Activated T-helper 17 cell treated with anti-CD3 and anti-CD28 coated beads, Interleukin-2, amount 50 U/mL, for 72 hours (primary cell): ENCODE data around the gene PPP2R5B. TPM values are rescaled to one million over a fixed set of nuclear protein-coding genes. Genes with fewer than 3 reads are reported as not detected.
A peak's percentile ranks its signal among the peaks of the same experiment; 100 is the strongest.

ENCODE experiments used
- ATAC-seq: fragments of 150-1000 bp; cut with Tn5 transposase; replicated peaks from 2 replicates; pipeline ENCODE4 v1.10.0; 2021; ENCODE audit warnings: mild to moderate bottlenecking, moderate library complexity
- H3K27ac Mint-ChIP-seq: one replicate; pipeline ENCODE4 v1.8.0; 2022; ENCODE audit warnings: mixed read lengths
- H3K27me3 Mint-ChIP-seq: one replicate; pipeline ENCODE4 v1.8.0; 2022; ENCODE audit warnings: mixed read lengths
- H3K36me3 Mint-ChIP-seq: one replicate; pipeline ENCODE4 v1.8.0; 2022; ENCODE audit warnings: low read depth, mild to moderate bottlenecking, mixed read lengths
- H3K4me1 Mint-ChIP-seq: one replicate; pipeline ENCODE4 v1.8.0; 2022; ENCODE audit warnings: mixed read lengths
- H3K4me3 Mint-ChIP-seq: one replicate; pipeline ENCODE4 v1.8.0; 2022; ENCODE audit warnings: mild to moderate bottlenecking, mixed read lengths
- H3K9me3 Mint-ChIP-seq: one replicate; pipeline ENCODE4 v1.8.0; 2022; ENCODE audit warnings: mixed read lengths
- total RNA-seq, 2 donors: library from RNA; stranded (reverse); gene quantifications; one replicate each; pipeline ENCODE4 v1.2.3, GENCODE V29; 2022

Gene PPP2R5B
- total RNA-seq, 2 donors from 2014 or later = 14.6 to 43.0 TPM

- no peaks in the 10 kb centered on the region for H3K27me3 Mint-ChIP-seq
- H3K36me3 Mint-ChIP-seq = no peaks in the 10 kb centered on the region
- no peaks in the 10 kb centered on the region for H3K9me3 Mint-ChIP-seq
- H3K27ac Mint-ChIP-seq = peak overlapping the region; percentile 58
- no peak for ATAC-seq
- H3K4me1 Mint-ChIP-seq = peaks cover 30% of the 10 kb centered on the region
- H3K4me3 Mint-ChIP-seq = no peak overlapping the region
Measured at GRCh38 chr11:64884019-64884418, 40.5 kb upstream of the PPP2R5B start.

- no peaks in the 10 kb centered on the region for H3K36me3 Mint-ChIP-seq
- H3K4me3 Mint-ChIP-seq = peak overlapping the region; percentile 65
- no peaks in the 10 kb centered on the region for H3K9me3 Mint-ChIP-seq
- peak; percentile 90 for ATAC-seq
- H3K4me1 Mint-ChIP-seq = peaks cover 22% of the 10 kb centered on the region
- H3K27ac Mint-ChIP-seq = peak overlapping the region; percentile 76
- no peaks in the 10 kb centered on the region for H3K27me3 Mint-ChIP-seq
Measured at GRCh38 chr11:64885367-64886286, 38.9 kb upstream of the PPP2R5B start.

DNA sequence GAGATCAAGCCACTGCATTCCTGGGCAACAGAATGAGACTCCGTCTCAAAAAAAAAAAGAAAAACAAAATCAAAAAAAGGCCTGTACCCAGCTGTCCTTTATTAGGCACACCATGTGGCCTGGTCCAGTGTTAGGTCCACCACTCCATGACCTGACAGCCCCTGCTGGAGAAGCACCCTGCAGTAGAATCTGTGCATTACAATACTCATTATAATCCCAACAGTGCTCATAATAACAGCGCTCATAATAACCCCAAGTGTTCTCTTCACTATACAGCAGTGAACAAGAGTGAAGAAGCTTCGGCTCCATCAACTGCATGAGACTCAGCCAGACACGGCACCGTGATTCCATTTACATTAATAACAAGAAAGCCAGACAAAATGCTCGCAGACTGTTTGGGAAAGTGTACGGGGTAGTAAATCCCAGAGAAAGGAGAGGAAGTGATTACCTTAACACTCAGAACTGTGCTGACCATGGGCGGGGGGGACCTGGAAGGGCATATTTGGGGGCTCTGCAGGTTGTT is 37.2 kb upstream of the PPP2R5B start:
- peak overlapping the region; percentile 71 for H3K27ac Mint-ChIP-seq
- no peaks in the 10 kb centered on the region for H3K36me3 Mint-ChIP-seq
- peaks cover 18% of the 10 kb centered on the region for H3K4me1 Mint-ChIP-seq
- peak overlapping the region; percentile 74 for H3K4me3 Mint-ChIP-seq
- no peaks in the 10 kb centered on the region for H3K9me3 Mint-ChIP-seq
- ATAC-seq = no peak
- H3K27me3 Mint-ChIP-seq = no peaks in the 10 kb centered on the region

DNA sequence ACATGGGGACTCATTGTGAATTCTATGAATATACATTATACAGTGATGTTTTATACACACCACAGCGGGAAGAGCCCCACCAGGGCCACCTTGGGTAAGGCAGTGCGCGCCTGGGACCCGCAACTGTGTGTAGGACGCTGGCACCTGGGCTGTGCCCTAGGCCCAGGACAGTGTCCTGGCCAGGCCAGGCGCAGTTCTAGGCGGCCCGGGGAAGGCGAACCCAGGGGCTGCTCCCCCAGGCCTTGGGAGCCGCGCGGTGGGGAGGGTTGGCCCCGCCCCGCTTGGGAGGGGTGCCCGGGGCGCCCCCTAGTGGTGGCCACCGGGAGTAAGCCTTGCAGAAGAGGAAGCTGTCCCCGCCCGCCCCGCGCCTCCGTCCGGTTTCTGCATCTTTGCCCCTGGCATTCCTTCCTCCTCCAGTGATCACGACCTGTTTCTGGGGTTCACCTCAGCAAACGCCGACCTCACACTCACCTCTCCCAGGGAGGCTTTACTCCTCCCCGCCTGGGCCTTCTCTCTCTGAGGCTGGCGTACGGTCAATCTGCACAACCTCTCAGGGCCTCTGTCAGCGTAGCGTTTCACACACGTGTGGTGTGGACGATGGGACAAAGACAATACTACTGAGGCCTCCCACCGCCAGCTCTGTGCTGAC is 36.6 kb upstream of the PPP2R5B start:
- H3K4me3 Mint-ChIP-seq = peak overlapping the region; percentile 74
- no peaks in the 10 kb centered on the region for H3K36me3 Mint-ChIP-seq
- no peaks in the 10 kb centered on the region for H3K9me3 Mint-ChIP-seq

GRCh38 chr11:64888406-64888728 is 36.1 kb upstream of the PPP2R5B start:
- H3K27ac Mint-ChIP-seq = peak overlapping the region; percentile 71

More for the DNA sequence above, 36.6 kb upstream of the PPP2R5B start:
- H3K27ac Mint-ChIP-seq = peak overlapping the region; percentile 71
- peak; percentile 85 for ATAC-seq
- no peaks in the 10 kb centered on the region for H3K27me3 Mint-ChIP-seq
- peaks cover 18% of the 10 kb centered on the region for H3K4me1 Mint-ChIP-seq

DNA sequence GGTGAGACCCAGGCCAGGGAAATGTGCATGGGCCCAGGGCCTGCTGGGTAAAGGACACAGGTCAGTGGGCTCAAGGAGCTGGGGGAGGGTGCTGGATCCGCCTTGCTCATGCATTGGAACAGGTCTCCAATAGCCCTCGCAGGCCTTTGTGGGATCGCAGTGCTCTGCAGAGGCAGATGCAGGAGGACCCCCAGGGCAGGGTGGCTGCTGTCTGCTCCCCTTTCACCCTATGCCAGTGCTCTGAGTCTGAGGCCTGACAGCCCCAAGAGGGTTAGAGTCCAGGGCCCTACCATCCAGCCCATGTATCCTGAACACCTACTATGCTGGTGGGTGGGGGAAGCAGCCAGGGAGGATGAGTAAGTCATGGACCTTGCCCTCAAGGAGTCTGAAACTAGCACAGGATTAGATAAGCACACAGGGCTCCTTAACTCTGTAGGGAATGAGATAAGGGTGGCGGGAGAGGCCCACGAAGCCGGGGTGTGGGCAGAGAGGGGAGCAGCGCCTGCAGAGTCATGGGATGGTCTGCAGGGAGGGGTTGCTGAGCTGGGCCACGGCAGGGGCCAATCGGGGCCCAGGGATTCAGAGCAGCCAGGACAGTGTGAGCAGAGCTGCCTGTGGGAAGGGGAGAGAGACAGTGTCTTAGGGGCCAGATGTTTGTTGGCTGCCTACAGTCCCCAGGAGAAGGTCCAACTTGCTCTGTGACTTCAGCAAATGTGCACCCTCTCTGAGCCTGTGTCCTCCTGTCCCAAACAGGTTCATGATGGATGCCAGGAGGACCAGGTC is 35.6 kb upstream of the PPP2R5B start:
- Mint-ChIP-seq H3K27me3 (no peaks in the 10 kb centered on the region), H3K36me3 (no peaks in the 10 kb centered on the region), H3K4me1 (peaks cover 18% of the 10 kb centered on the region), H3K9me3 (no peaks in the 10 kb centered on the region), H3K4me3 (no peak overlapping the region), H3K27ac (no peak overlapping the region)
- peak; percentile 12 for ATAC-seq

More at GRCh38 chr11:64888406-64888728, 36.1 kb upstream of the PPP2R5B start:
- Mint-ChIP-seq H3K36me3 (no peaks in the 10 kb centered on the region), H3K4me1 (peaks cover 18% of the 10 kb centered on the region), H3K27me3 (no peaks in the 10 kb centered on the region), H3K4me3 (peak overlapping the region; percentile 74), H3K9me3 (no peaks in the 10 kb centered on the region)
- ATAC-seq = no peak

DNA sequence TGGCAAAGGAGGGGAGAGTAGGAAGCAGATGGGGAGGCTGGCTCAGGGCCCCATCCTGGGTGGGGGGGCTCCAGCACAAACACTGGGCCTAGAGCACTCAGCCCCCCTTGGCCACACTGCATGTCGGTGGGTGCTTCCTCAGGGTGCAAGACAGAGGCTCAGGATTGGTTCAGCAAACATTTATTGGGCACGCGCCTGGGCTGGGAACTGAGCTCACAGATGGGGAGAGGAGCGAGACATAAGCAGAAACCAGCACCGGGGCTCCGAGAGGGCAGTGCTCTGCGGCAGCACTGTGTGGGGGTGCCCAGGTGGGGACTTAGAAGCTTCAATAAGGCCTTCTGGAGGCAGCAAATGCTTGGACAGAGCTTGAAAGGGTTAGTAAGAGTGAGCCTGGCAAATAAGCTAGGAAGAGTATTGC is 34.0 kb upstream of the PPP2R5B start:
- Mint-ChIP-seq H3K27me3 (no peaks in the 10 kb centered on the region), H3K27ac (no peak overlapping the region), H3K4me1 (peaks cover 13% of the 10 kb centered on the region), H3K4me3 (no peak overlapping the region), H3K9me3 (no peaks in the 10 kb centered on the region), H3K36me3 (no peaks in the 10 kb centered on the region)
- ATAC-seq = no peak

DNA sequence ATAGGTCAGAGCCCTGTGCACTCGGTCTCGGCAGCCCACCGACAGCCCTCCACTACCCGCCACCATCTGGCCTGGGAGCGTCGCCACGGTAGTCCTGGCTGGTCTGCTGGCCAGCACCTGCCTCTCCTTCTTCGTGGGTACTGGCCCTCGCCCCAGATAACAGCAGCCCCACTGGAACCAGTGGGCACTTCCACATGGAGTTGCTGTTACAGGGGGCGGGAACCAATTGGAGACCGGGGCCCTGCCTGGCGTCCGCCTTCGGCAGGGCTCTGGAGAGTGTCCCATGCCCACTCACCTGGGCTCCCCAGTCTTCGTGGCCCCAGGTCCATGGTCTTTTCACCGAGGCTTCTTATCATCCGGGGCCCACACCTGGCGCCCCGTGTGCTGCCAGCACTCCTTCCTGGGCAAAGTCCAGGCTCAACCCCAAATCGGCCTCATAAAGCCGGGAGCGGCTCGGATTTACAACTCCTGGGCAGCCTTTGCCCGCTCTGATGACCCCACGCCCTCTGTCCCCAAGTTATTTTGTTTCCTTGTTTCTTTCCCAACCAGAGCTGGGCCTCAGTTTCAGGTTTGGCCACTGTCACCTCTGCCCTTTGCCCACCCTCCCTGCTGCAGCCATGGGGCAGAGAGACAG is 33.2 kb upstream of the PPP2R5B start:
- Mint-ChIP-seq H3K4me3 (no peak overlapping the region), H3K4me1 (peaks cover 5% of the 10 kb centered on the region), H3K9me3 (no peaks in the 10 kb centered on the region), H3K36me3 (no peaks in the 10 kb centered on the region), H3K27me3 (no peaks in the 10 kb centered on the region), H3K27ac (no peak overlapping the region)
- ATAC-seq = no peak

GRCh38 chr11:64891880-64892279 is 32.6 kb upstream of the PPP2R5B start:
- Mint-ChIP-seq H3K27ac (no peak overlapping the region), H3K27me3 (no peaks in the 10 kb centered on the region), H3K4me1 (peaks cover 5% of the 10 kb centered on the region), H3K9me3 (no peaks in the 10 kb centered on the region), H3K4me3 (no peak overlapping the region), H3K36me3 (peaks cover under 1% of the 10 kb centered on the region)
- ATAC-seq = no peak

DNA sequence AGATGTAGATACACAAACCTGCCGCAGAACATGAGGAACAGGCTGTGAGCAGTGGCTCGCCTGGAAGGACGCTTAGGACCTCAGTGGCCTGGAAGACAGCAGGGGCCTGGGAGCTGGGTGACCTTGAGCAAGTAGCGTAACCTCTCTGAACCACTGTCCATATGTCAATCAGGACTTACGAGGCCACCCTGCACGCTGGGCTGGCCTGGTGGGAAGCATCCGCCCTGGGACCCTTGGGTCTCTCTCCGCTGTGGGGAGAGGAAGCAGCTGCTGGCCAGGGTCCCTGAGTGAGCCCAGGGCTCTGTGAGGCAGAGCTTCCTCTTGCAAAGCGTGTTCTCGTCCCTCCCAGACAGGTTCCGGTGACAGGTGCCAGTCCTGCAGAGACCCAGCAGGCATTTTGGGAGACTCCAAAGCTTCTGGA is 32.1 kb upstream of the PPP2R5B start:
- peaks cover 2% of the 10 kb centered on the region for H3K4me1 Mint-ChIP-seq
- no peaks in the 10 kb centered on the region for H3K27me3 Mint-ChIP-seq
- H3K27ac Mint-ChIP-seq = no peak overlapping the region
- no peak overlapping the region for H3K4me3 Mint-ChIP-seq
- no peak for ATAC-seq
- no peaks in the 10 kb centered on the region for H3K9me3 Mint-ChIP-seq
- peaks cover 6% of the 10 kb centered on the region for H3K36me3 Mint-ChIP-seq

- H3K27me3 Mint-ChIP-seq = no peaks in the 10 kb centered on the region
- H3K36me3 Mint-ChIP-seq = peaks cover 10% of the 10 kb centered on the region
- no peak overlapping the region for H3K4me3 Mint-ChIP-seq
- H3K4me1 Mint-ChIP-seq = no peaks in the 10 kb centered on the region
- H3K27ac Mint-ChIP-seq = no peak overlapping the region
- ATAC-seq = no peak
- H3K9me3 Mint-ChIP-seq = no peaks in the 10 kb centered on the region
Measured at GRCh38 chr11:64892838-64893193, 31.7 kb upstream of the PPP2R5B start.

- Mint-ChIP-seq H3K27ac (no peak overlapping the region), H3K4me3 (no peak overlapping the region), H3K27me3 (no peaks in the 10 kb centered on the region), H3K9me3 (no peaks in the 10 kb centered on the region), H3K36me3 (peaks cover 11% of the 10 kb centered on the region), H3K4me1 (no peaks in the 10 kb centered on the region)
- no peak for ATAC-seq
Measured at GRCh38 chr11:64893194-64894069, 31.1 kb upstream of the PPP2R5B start.

DNA sequence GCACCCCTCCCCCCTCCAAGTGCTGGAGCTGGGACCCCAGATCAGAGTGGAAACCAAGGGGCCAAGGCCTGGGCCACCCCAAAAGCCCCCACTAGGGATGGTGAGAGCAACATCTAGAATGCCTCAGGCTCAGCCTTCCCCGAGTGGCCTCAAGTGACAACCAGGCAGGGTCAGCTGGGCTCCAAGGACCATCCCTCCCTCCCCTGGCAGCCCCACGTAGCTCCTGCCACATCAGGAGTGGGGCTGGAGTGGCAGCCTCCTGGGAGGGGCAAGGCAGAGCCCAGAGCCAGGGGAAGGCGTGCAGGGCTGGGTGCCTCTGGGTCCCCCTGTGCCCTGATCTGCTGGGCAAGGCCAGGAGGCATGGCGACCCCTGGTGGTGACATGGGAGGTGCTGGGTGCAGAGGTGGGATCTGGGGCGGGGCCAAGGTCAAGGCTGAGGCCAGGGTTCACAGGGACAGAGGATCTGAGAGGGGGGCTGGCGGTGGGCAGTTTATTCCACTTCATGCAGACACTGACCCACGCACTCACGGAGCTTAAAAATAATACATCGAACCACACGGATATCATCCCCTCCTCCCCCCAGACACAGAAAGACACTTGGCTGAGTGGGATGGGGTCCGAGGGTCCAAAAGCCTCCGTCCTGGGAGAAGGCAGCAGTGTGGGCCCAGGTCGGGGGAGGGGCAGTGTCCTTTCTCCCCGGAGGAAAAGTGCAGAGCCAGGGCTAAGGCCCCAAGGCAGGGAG is 30.2 kb upstream of the PPP2R5B start:
- H3K36me3 Mint-ChIP-seq = peaks cover 14% of the 10 kb centered on the region
- no peak overlapping the region for H3K27ac Mint-ChIP-seq
- H3K27me3 Mint-ChIP-seq = no peaks in the 10 kb centered on the region
- no peaks in the 10 kb centered on the region for H3K4me1 Mint-ChIP-seq
- H3K9me3 Mint-ChIP-seq = no peaks in the 10 kb centered on the region
- ATAC-seq = peak; percentile 98
- no peak overlapping the region for H3K4me3 Mint-ChIP-seq
